ENCODE measurements around the gene SNCAIP. TPM values are rescaled to one million over a fixed set of nuclear protein-coding genes. Genes with fewer than 3 reads are reported as not detected.

The SNCAIP gene
- total and polyA plus RNA-seq, 2 experiments from 2014 or later: 1.5 to 2.4 TPM

GRCh38 chr5:122498163-122498562 is 186.1 kb downstream of the SNCAIP start:
- H3K4me1 ChIP-seq (ENCODE audit: insufficient read depth): peaks cover 11% of the 10 kb centered on the region; the same call in 1 of the 2 replicates
- peak; percentile 32 for DNase-seq
- H3K9me3 ChIP-seq (ENCODE audit: low read depth): no peaks in the 10 kb centered on the region
- H3K9me2 ChIP-seq (ENCODE audit: insufficient read depth): no peaks in the 10 kb centered on the region
- no peak overlapping the region for H3K9ac ChIP-seq
- no peaks in the 10 kb centered on the region for H4K20me1 ChIP-seq (ENCODE audit: insufficient read depth)
- in situ Hi-C loops (cut with MboI): no loop called here
- no peaks in the 10 kb centered on the region for H3K27me3 ChIP-seq (replicated peaks; ENCODE audit: insufficient read depth)
- 57 to 79% methylated on average over 2 of the region's 2 CpGs for WGBS, 2 experiments (ENCODE audit: low coverage in 1 of 2, low lambda C conversion rate in 2 of 2, missing lambda C conversion rate in 2 of 2)
- H2AFZ ChIP-seq: no peak overlapping the region
- TF ChIP-seq EZH2phosphoT487 (IDR thresholded peaks at IDR 0.05; ENCODE audit: insufficient read depth, low read depth) (no peak), EZH2 (IDR thresholded peaks at IDR 0.05; ENCODE audit: insufficient read depth, poor library complexity, severe bottlenecking) (no peak)
- H3K4me3 ChIP-seq: no peak overlapping the region
- no peak overlapping the region for H3K4me2 ChIP-seq (ENCODE audit: unreplicated experiment)
- H3K36me3 ChIP-seq (ENCODE audit: low read depth): no peaks in the 10 kb centered on the region
- H3K27ac ChIP-seq: no peak overlapping the region
- H3K79me2 ChIP-seq (ENCODE audit: insufficient read depth): no peaks in the 10 kb centered on the region
- H3F3A ChIP-seq (ENCODE audit: insufficient read depth): no peaks in the 10 kb centered on the region

DNA sequence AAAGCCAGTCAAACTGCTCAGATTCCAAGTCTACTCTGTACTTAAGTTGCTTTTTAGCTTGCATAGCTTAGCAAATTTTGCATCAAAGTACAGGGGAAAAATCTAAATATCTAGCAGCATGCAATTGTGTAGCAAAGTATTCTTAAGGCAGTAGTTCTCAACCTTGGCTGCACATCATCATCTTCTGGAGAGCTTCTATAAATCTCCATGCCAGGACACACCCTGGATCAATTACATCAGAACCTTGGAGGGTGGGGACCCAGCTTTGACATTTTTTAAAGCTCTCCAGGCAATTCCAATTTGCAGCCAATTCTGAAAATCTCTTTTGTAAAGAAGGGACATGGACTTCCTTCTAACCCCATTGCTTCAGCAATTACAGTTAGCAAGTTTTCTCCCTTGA is 187.5 kb downstream of the SNCAIP start:
- TF ChIP-seq EZH2phosphoT487 (IDR thresholded peaks at IDR 0.05; ENCODE audit: insufficient read depth, low read depth): no peak
- no peak for TF ChIP-seq EZH2 (IDR thresholded peaks at IDR 0.05; ENCODE audit: insufficient read depth, poor library complexity, severe bottlenecking)
- H3K4me1 ChIP-seq (ENCODE audit: insufficient read depth): peaks cover 11% of the 10 kb centered on the region; the same call in 1 of the 2 replicates
- H3K4me3 ChIP-seq: no peak overlapping the region
- no peaks in the 10 kb centered on the region for H3K9me2 ChIP-seq (ENCODE audit: insufficient read depth)
- H3K9me3 ChIP-seq (ENCODE audit: low read depth): no peaks in the 10 kb centered on the region
- H4K20me1 ChIP-seq (ENCODE audit: insufficient read depth): no peaks in the 10 kb centered on the region
- H3K27ac ChIP-seq: no peak overlapping the region
- H3K79me2 ChIP-seq (ENCODE audit: insufficient read depth): no peaks in the 10 kb centered on the region
- H3K4me2 ChIP-seq (ENCODE audit: unreplicated experiment): no peak overlapping the region
- no peak for DNase-seq
- no peak overlapping the region for H3K9ac ChIP-seq
- in situ Hi-C loops (cut with MboI): no loop called here
- H3F3A ChIP-seq (ENCODE audit: insufficient read depth): no peaks in the 10 kb centered on the region
- H3K36me3 ChIP-seq (ENCODE audit: low read depth): no peaks in the 10 kb centered on the region
- H2AFZ ChIP-seq: no peak overlapping the region
- no peaks in the 10 kb centered on the region for H3K27me3 ChIP-seq (replicated peaks; ENCODE audit: insufficient read depth)

DNA sequence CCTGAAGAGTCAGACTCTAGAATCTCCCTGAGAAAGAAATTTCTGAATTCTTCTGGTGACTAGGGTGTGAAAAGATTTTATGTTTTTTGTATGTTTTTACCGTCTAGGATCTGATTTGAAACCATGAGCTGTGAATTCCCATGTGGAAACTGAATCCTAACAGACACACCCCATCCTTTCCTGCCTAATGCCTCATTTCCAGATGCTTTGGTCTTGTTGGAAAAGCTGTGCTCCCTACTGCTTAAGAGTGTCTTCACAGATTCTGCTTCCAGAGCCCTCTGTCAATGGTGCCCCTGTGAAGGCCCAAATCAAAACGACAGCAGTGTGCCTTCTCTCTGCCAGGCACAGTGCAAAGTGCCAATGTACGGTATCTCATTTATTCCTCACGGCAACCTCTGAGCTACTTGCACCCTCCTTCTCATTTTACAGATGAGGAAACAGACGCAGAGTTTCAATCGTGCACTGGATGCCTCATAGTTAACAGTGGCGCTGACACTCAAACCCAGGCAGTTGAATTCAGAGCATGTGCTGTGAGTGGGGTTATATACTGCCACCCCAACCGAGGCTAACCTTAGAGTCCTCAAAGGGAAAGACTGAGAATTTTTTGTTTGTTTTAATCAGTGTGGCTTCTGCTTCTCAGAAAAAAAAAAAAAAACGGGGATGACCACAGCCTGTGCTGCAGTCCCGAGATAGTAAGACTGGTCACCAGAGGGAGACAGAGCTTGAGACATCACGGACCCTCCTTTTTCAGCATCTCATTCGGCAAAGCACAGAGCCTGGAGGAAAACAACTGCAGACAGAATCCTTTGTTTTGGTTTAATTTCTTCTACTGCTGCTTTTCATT is 188.4 kb downstream of the SNCAIP start:
- peak overlapping the region; percentile 59 for H3K4me3 ChIP-seq
- H3K27me3 ChIP-seq (replicated peaks; ENCODE audit: insufficient read depth): no peaks in the 10 kb centered on the region
- H3K9ac ChIP-seq: peak overlapping the region; percentile 50
- TF ChIP-seq EZH2phosphoT487 (IDR thresholded peaks at IDR 0.05; ENCODE audit: insufficient read depth, low read depth) (no peak), EZH2 (IDR thresholded peaks at IDR 0.05; ENCODE audit: insufficient read depth, poor library complexity, severe bottlenecking) (no peak)
- no peaks in the 10 kb centered on the region for H3K9me3 ChIP-seq (ENCODE audit: low read depth)
- H3F3A ChIP-seq (ENCODE audit: insufficient read depth): no peaks in the 10 kb centered on the region
- peaks cover 11% of the 10 kb centered on the region; the same call in 1 of the 2 replicates for H3K4me1 ChIP-seq (ENCODE audit: insufficient read depth)
- in situ Hi-C loops (cut with MboI): loop anchor here (10.0 kb wide), 1 partner anchor 664 kb away; no protein-coding TSS in a partner anchor
- peak; percentile 81 for DNase-seq
- H4K20me1 ChIP-seq (ENCODE audit: insufficient read depth): no peaks in the 10 kb centered on the region
- H3K9me2 ChIP-seq (ENCODE audit: insufficient read depth): no peaks in the 10 kb centered on the region
- peak overlapping the region; percentile 85 for H2AFZ ChIP-seq
- no peaks in the 10 kb centered on the region for H3K79me2 ChIP-seq (ENCODE audit: insufficient read depth)
- no peaks in the 10 kb centered on the region for H3K36me3 ChIP-seq (ENCODE audit: low read depth)
- no peak overlapping the region for H3K27ac ChIP-seq
- H3K4me2 ChIP-seq (ENCODE audit: unreplicated experiment): peak overlapping the region; percentile 78
- 7% methylated on average over 12 of the region's 12 CpGs for WGBS, 2 experiments (ENCODE audit: low coverage in 1 of 2, low lambda C conversion rate in 2 of 2, missing lambda C conversion rate in 2 of 2)

- H3K79me2 ChIP-seq (ENCODE audit: insufficient read depth): no peaks in the 10 kb centered on the region
- H3K36me3 ChIP-seq (ENCODE audit: low read depth): no peaks in the 10 kb centered on the region
- H3K4me2 ChIP-seq (ENCODE audit: unreplicated experiment): peak overlapping the region; percentile 78
- H3K4me3 ChIP-seq: peak overlapping the region; percentile 59
- peak; percentile 48 for DNase-seq
- H3K27me3 ChIP-seq (replicated peaks; ENCODE audit: insufficient read depth): no peaks in the 10 kb centered on the region
- H3K9me3 ChIP-seq (ENCODE audit: low read depth): no peaks in the 10 kb centered on the region
- peaks cover 11% of the 10 kb centered on the region; the same call in 1 of the 2 replicates for H3K4me1 ChIP-seq (ENCODE audit: insufficient read depth)
- H4K20me1 ChIP-seq (ENCODE audit: insufficient read depth): no peaks in the 10 kb centered on the region
- TF ChIP-seq EZH2 (IDR thresholded peaks at IDR 0.05; ENCODE audit: insufficient read depth, poor library complexity, severe bottlenecking): no peak
- TF ChIP-seq EZH2phosphoT487 (IDR thresholded peaks at IDR 0.05; ENCODE audit: insufficient read depth, low read depth): no peak
- in situ Hi-C loops (cut with MboI): loop anchor here (10.0 kb wide), 1 partner anchor 664 kb away; no protein-coding TSS in a partner anchor
- peak overlapping the region; percentile 50 for H3K9ac ChIP-seq
- no peaks in the 10 kb centered on the region for H3K9me2 ChIP-seq (ENCODE audit: insufficient read depth)
- no peaks in the 10 kb centered on the region for H3F3A ChIP-seq (ENCODE audit: insufficient read depth)
- WGBS, 2 experiments (ENCODE audit: low coverage in 1 of 2, low lambda C conversion rate in 2 of 2, missing lambda C conversion rate in 2 of 2): 3 to 11% methylated on average over 2 of the region's 2 CpGs
- peak overlapping the region; percentile 85 for H2AFZ ChIP-seq
- H3K27ac ChIP-seq: no peak overlapping the region
Measured at GRCh38 chr5:122501089-122501435, 189.0 kb downstream of the SNCAIP start.

All from GM23248 (cell line).